Erythroblast (primary cell): ENCODE results near the gene CDC25B.

Experiments
- GATA1 ChIP-seq: IDR thresholded peaks from 2 replicates; pipeline ENCODE4 v1.6.1; 2011; ENCODE audit warnings: low read depth, mild to moderate bottlenecking, control low read depth, low read length, moderate library complexity
- POLR2A ChIP-seq: IDR thresholded peaks from 2 replicates; pipeline ENCODE4 v1.6.1; 2011; ENCODE audit warnings: mild to moderate bottlenecking, low read length

DNA sequence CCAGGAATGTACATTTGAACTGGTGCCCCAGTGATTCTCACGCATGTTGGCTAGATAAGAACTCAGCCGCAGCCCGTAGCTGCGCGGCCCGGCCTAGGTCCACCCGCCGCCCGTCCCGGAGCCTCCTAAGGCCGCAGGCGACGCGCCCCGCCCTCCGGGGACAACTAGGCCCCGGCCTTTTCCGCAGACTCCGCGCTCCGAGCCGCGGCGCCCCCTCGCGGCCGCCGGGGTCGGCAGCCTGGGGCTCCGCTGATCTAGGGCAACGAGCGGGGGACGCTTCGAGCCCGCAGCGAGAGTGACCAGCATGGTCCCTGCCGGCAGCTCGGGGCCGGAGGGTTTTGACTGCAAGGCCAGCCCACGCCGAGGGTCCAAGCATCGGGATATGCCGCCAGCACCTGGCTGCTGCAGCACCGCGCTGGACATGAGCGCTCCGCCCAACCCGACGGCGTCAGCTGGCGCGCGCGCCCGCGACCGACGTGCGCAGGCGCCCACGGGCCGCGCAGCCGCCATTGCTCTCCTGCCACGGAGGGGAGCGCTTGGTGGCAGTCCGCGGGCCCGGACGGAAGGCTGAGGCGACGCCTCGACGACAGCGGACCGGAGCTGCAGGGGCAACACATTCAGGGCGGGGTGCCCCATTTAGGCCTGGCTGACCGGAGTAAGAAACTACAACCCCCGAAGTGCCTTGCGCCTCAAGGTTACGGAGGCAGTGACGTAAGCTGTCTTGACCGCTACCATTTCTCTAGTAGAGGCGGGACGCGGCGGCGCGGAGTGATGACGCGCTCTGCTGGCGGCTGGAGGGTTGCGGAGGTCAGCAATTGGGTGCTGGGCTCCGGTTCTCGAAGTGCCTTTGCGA, 24.2 kb downstream of the CDC25B start, which contains the start of gene AP5S1:
- TF ChIP-seq POLR2A (peak; percentile 90), GATA1 (no peak)
